ENCODE measurements around the gene ZNF653. TPM values are rescaled to one million over a fixed set of nuclear protein-coding genes. Genes with fewer than 3 reads are reported as not detected.

ZNF653 gene
- total and polyA plus RNA-seq, 9 of the 15 experiments (the other 6 are each of a cell fraction or from before 2014, with no cell fraction given), result 1.6 to 8.0 (median 4.2) TPM; not detected in 2

- ChIA-PET POLR2A (interaction anchor here (0.6 to 0.8 kb wide), 2 partner anchors 304 to 895 kb away, joined by 3 to 4 read pairs; no protein-coding TSS in a partner anchor), CTCF (ENCODE audit: low intra/inter-chr PET ratio) (interaction anchor here (1.1 to 1.4 kb wide), 2 partner anchors 13 to 63 kb away, joined by 3 to 4 read pairs; partner anchors contain the start of gene ELOF1)
- Histone ChIP-seq H3K9me1 (ENCODE audit: control insufficient read depth, insufficient read depth, low read length) (no peaks in the 10 kb centered on the region), H3K36me3 (ENCODE audit: control insufficient read depth, insufficient read depth, low read length) (peaks cover 11% of the 10 kb centered on the region; the same call in 2 of the 3 replicates), H3K79me2 (ENCODE audit: control insufficient read depth, insufficient read depth, low read length) (no peaks in the 10 kb centered on the region), H3K9me3 (replicated peaks; ENCODE audit: control insufficient read depth, insufficient read depth, low read depth, low read length) (no peaks in the 10 kb centered on the region), H3K27me3 (ENCODE audit: control insufficient read depth in 2 of 2, insufficient read depth in 2 of 2, low read length in 2 of 2) (no peaks in the 10 kb centered on the region), H3K27ac (ENCODE audit: extremely low read depth, low read depth, low read length) (no peak overlapping the region), H3K9ac (ENCODE audit: insufficient read depth in 1 of 2, low read depth in 2 of 2, low read length in 2 of 2) (peak overlapping the region in 1 of 2 experiments; percentile 33; a peak in 2 of 4 replicates), H4K20me1 (replicated peaks; ENCODE audit: control insufficient read depth, insufficient read depth, low read length) (peaks cover 4% of the 10 kb centered on the region; the same call in 1 of the 2 replicates), H3K4me2 (ENCODE audit: insufficient read depth, low read length) (no peak overlapping the region), H3K4me1 (replicated peaks in 1 of 2; ENCODE audit: control insufficient read depth in 2 of 2, insufficient read depth in 2 of 2, low read length in 2 of 2) (peaks cover 14 to 41% of the 10 kb centered on the region in 2 experiments), H2AFZ (ENCODE audit: low read depth, low read length) (no peak overlapping the region), H3K4me3 (no peak overlapping the region)
- intact Hi-C loops (cut with micrococcal nuclease), result loop anchor here (5.0 kb wide), 1 partner anchor 42 kb away; the partner anchor contains the start of gene CNN1
- no TSS peak for BruUV-seq (replicated peaks)
- FAIRE-seq, result no peak
- TF ChIP-seq HNRNPL (IDR thresholded peaks at IDR 0.05; ENCODE audit: low read depth, low read length), result no peak
- no peak for TF ChIP-seq SOX6 (IDR thresholded peaks at IDR 0.05)
- TF ChIP-seq PCBP1 (IDR thresholded peaks at IDR 0.05; ENCODE audit: low read depth, low read length, poor library complexity, severe bottlenecking), result no peak
- no peak for TF ChIP-seq ZNF75A (CRISPR knock-in tag; IDR thresholded peaks at IDR 0.05)
- 85% methylated on average over 10 of the region's 10 CpGs for WGBS (ENCODE audit: insufficient coverage, low coverage, missing lambda C conversion rate)
- no peak for ATAC-seq
- DNase-seq (ENCODE audit: extremely low read depth in 1 of 4, low spot score in 3 of 4), result no peak
- in situ Hi-C loops (cut with MboI), result loop anchor here (5.0 kb wide), 1 partner anchor 92 kb away; no protein-coding TSS in a partner anchor
These were observed 10.2 kb downstream of the ZNF653 start for GRCh38 chr19:11495481-11495880.

Data from K562 (cell line).